ENCODE measurements around the gene GMDS. TPM values are rescaled to one million over a fixed set of nuclear protein-coding genes. Genes with fewer than 3 reads are reported as not detected.
A peak's percentile ranks its signal among the peaks of the same experiment; 100 is the strongest.

Gene GMDS
- total and polyA plus RNA-seq, 2 of the 13 experiments (the other 11 are each of a cell fraction or from before 2014, with no cell fraction given): 64.4 to 112 TPM

DNA sequence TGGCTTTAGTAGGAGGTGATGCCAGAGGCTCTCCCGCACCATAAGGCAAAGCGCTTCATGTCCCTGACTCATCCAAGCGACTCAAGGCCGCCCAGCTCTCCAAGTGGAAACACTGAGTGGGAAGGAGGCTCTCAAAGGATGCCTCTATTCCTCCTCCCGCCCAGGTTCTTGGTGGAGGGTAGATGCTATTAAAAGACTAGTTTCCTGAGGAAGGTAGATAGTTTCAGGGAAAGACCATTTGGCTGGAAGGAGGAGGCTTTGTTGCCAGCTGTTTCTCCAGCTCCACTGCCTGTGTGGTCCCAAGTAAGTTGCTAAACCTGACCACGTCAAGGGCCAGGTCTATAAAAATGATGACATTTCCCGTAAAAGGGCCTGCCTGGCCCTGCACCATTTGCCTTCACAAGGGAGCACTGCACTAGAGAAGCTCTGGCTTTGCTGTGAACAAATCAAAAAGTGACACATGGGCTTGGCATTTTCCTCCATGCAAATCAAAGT, 48.2 kb downstream of the GMDS start:
- H2AFZ ChIP-seq (ENCODE audit: low read length): no peak overlapping the region
- peaks cover 82% of the 10 kb centered on the region for H3K79me2 ChIP-seq (ENCODE audit: insufficient read depth, low read length)
- no peaks in the 10 kb centered on the region for H3K9me3 ChIP-seq (ENCODE audit: low read length)
- whole genome bisulfite sequencing (ENCODE audit: low lambda C conversion rate): 98% methylated on average over 7 of the region's 7 CpGs
- FAIRE-seq: no peak
- in situ Hi-C loops (cut with HindIII; ENCODE audit: extremely low pct_ligation_motif_present, low pct_unique_long_range_greater_than_20kb): no loop called here
- no peak overlapping the region for H3K9ac ChIP-seq (ENCODE audit: insufficient read depth, low read depth, low read length)
- H4K20me1 ChIP-seq (ENCODE audit: insufficient read depth, low read length): peaks cover 42% of the 10 kb centered on the region
- ChIA-PET CTCF (ENCODE audit: low intra/inter-chr PET ratio, low total read pairs) (interaction anchor here (2.1 kb wide), 1 partner anchor 593 kb away, joined by 15 read pairs; no protein-coding TSS in a partner anchor), POLR2A (no interaction called here)
- DNase-seq (ENCODE audit: low spot score): no peak
- TF ChIP-seq ZFYVE20 (CRISPR knock-in tag; IDR thresholded peaks at IDR 0.05; ENCODE audit: borderline replicate concordance, low read depth): no peak
- peak; percentile 76; the same call in 1 of the 2 replicates for TF ChIP-seq ZBTB33 (CRISPR knock-in tag; IDR thresholded peaks at IDR 0.05)
- H3K4me2 ChIP-seq (ENCODE audit: low read depth, low read length): no peak overlapping the region
- peaks cover 1 to 11% of the 10 kb centered on the region in 2 experiments; a peak in 4 of 5 replicates for H3K36me3 ChIP-seq (replicated peaks in 1 of 2; ENCODE audit: control insufficient read depth in 1 of 2, insufficient read depth in 2 of 2, low read length in 2 of 2)
- peak; percentile 39; the same call in 1 of the 3 replicates for ATAC-seq
- H3K4me3 ChIP-seq (replicated peaks in 1 of 3; ENCODE audit: insufficient read depth in 1 of 3, low read depth in 2 of 3, low read length in 3 of 3): no peak overlapping the region
- no peak overlapping the region for H3K27ac ChIP-seq (ENCODE audit: extremely low read length, insufficient read depth, low read length)
- peaks cover 9% of the 10 kb centered on the region; the same call in 1 of the 2 replicates for H3K4me1 ChIP-seq (ENCODE audit: insufficient read depth, low read length)
- no peaks in the 10 kb centered on the region for H3K27me3 ChIP-seq (ENCODE audit: control insufficient read depth in 1 of 2, insufficient read depth in 2 of 2, low read length in 2 of 2)
- intact Hi-C loops (cut with micrococcal nuclease; ENCODE audit: unreplicated experiment): loop anchor here (5.0 kb wide), 1 partner anchor 405 kb away; no protein-coding TSS in a partner anchor
- BruUV-seq (replicated peaks): no TSS peak

GRCh38 chr6:2196079-2196679, 49.2 kb downstream of the GMDS start:
- WGBS (ENCODE audit: low lambda C conversion rate): 68% methylated on average over 1 of the region's 1 CpG
- FAIRE-seq (no peak), ATAC-seq (peak; percentile 71), DNase-seq (ENCODE audit: low spot score) (peak; percentile 40)
- no peak overlapping the region for H3K27ac ChIP-seq (ENCODE audit: extremely low read length, insufficient read depth, low read length)
- BruUV-seq (replicated peaks): no TSS peak
- ChIA-PET POLR2A (no interaction called here), CTCF (ENCODE audit: low intra/inter-chr PET ratio, low total read pairs) (interaction anchor here (1.2 to 2.1 kb wide), 3 partner anchors 157 to 600 kb away, joined by 3 to 15 read pairs (median 15); no protein-coding TSS in a partner anchor)
- H3K9me3 ChIP-seq (ENCODE audit: low read length): no peaks in the 10 kb centered on the region
- no peak overlapping the region for H3K4me2 ChIP-seq (ENCODE audit: low read depth, low read length)
- peaks cover 45% of the 10 kb centered on the region for H4K20me1 ChIP-seq (ENCODE audit: insufficient read depth, low read length)
- in situ Hi-C loops (cut with HindIII; ENCODE audit: extremely low pct_ligation_motif_present, low pct_unique_long_range_greater_than_20kb) (no loop called here), intact Hi-C loops (cut with micrococcal nuclease; ENCODE audit: unreplicated experiment) (loop anchor here (1.0 to 5.0 kb wide), 3 partner anchors 404 to 599 kb away; no protein-coding TSS in a partner anchor)
- peaks cover 92% of the 10 kb centered on the region for H3K79me2 ChIP-seq (ENCODE audit: insufficient read depth, low read length)
- no peak overlapping the region for H3K9ac ChIP-seq (ENCODE audit: insufficient read depth, low read depth, low read length)
- H2AFZ ChIP-seq (ENCODE audit: low read length): no peak overlapping the region
- peaks cover 9% of the 10 kb centered on the region; the same call in 1 of the 2 replicates for H3K4me1 ChIP-seq (ENCODE audit: insufficient read depth, low read length)
- H3K4me3 ChIP-seq (replicated peaks in 1 of 3; ENCODE audit: insufficient read depth in 1 of 3, low read depth in 2 of 3, low read length in 3 of 3): no peak overlapping the region
- H3K36me3 ChIP-seq (replicated peaks in 1 of 2; ENCODE audit: control insufficient read depth in 1 of 2, insufficient read depth in 2 of 2, low read length in 2 of 2): peaks cover 1 to 11% of the 10 kb centered on the region in 2 experiments; a peak in 4 of 5 replicates
- H3K27me3 ChIP-seq (ENCODE audit: control insufficient read depth in 1 of 2, insufficient read depth in 2 of 2, low read length in 2 of 2): no peaks in the 10 kb centered on the region
- TF ChIP-seq CTCF (CRISPR knock-in tag; IDR thresholded peaks at IDR 0.05) (peak; percentile 72), ZNF547 (CRISPR knock-in tag; IDR thresholded peaks at IDR 0.05) (no peak), SMC3 (IDR thresholded peaks at IDR 0.05; ENCODE audit: low read length) (peak; percentile 89), FOXA3 (CRISPR knock-in tag; IDR thresholded peaks at IDR 0.05) (no peak), STAT5B (CRISPR knock-in tag; IDR thresholded peaks at IDR 0.05) (no peak), FOXK1 (CRISPR knock-in tag; IDR thresholded peaks at IDR 0.05; ENCODE audit: borderline replicate concordance, low read depth) (peak; percentile 22; the same call in 1 of the 2 replicates), STAG1 (CRISPR knock-in tag; IDR thresholded peaks at IDR 0.05) (peak; percentile 71), NR2C2 (CRISPR knock-in tag; IDR thresholded peaks at IDR 0.05; ENCODE audit: borderline replicate concordance) (no peak)
- TF ChIP-seq, protein P1, sequence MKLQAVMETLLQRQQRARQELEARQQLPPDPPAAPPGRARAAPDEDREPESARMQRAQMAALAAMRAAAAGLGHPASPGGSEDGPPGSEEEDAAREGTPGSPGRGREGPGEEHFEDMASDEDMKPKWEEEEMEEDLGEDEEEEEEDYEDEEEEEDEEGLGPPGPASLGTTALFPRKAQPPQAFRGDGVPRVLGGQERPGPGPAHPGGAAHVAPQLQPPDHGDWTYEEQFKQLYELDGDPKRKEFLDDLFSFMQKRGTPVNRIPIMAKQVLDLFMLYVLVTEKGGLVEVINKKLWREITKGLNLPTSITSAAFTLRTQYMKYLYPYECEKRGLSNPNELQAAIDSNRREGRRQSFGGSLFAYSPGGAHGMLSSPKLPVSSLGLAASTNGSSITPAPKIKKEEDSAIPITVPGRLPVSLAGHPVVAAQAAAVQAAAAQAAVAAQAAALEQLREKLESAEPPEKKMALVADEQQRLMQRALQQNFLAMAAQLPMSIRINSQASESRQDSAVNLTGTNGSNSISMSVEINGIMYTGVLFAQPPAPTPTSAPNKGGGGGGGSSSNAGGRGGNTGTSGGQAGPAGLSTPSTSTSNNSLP (IDR thresholded peaks at IDR 0.05; ENCODE audit: low read depth, low read length): 0 out of 2 replicates have a peak, but pooled peaks have one; percentile 22
